ENCODE measurements around the gene CYP3A7.
"Not testable (repeated sequence)": the region's sequence is repeated elsewhere in the genome, so short reads cannot be mapped to it uniquely, and the experiment has no call there.

Gene CYP3A7

DNA sequence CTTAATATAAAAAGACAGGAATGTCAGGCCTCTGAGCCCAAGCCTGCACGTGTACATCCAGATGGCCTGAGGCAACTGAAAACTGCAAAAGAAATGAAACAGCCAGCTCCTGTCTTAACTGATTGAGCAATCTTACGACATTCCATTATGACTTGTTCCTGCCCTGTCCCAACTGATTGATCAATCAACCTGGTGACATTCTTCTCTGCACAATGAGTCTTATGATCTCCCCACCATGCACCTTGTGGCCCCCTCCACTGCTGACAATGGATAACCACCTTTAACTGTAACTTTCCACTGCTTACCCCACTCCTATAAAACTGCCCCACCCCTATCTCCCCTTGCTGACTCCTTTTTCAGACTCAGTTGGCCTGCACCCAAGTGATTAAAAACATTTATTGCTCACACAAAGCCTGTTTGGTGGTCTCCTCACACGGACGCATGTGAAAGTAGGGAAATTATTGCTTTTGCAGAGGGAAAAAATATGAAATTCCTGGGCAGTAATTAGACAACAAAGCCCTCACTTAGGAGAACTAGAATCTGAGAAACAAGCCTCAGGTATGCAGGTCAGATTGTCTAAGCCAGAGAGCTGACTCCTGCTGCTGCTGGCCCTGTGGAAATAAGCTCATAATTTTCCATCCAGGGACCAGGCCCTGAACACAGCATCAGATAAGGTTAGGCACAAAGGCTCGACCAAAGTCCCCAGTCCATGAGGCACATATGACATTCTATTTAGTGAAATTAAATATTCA lies 5.3 kb downstream of the CYP3A7 start:
- H3K4me1 ChIP-seq: no peaks in the 10 kb centered on the region
- H3K9me3 ChIP-seq (ENCODE audit: control insufficient read depth, low read length): no peaks in the 10 kb centered on the region
- H3K4me2 ChIP-seq (ENCODE audit: low read length): no peak overlapping the region
- no peak overlapping the region for H3K4me3 ChIP-seq (ENCODE audit: low read depth, low read length)
- H3K27me3 ChIP-seq (ENCODE audit: control insufficient read depth, insufficient read depth, low read length): no peaks in the 10 kb centered on the region
- H2AFZ ChIP-seq: no peak overlapping the region
- no peak overlapping the region for H3K9ac ChIP-seq
- no peaks in the 10 kb centered on the region for H3K79me2 ChIP-seq
- no peak overlapping the region for H3K27ac ChIP-seq
- TF ChIP-seq, protein P1, sequence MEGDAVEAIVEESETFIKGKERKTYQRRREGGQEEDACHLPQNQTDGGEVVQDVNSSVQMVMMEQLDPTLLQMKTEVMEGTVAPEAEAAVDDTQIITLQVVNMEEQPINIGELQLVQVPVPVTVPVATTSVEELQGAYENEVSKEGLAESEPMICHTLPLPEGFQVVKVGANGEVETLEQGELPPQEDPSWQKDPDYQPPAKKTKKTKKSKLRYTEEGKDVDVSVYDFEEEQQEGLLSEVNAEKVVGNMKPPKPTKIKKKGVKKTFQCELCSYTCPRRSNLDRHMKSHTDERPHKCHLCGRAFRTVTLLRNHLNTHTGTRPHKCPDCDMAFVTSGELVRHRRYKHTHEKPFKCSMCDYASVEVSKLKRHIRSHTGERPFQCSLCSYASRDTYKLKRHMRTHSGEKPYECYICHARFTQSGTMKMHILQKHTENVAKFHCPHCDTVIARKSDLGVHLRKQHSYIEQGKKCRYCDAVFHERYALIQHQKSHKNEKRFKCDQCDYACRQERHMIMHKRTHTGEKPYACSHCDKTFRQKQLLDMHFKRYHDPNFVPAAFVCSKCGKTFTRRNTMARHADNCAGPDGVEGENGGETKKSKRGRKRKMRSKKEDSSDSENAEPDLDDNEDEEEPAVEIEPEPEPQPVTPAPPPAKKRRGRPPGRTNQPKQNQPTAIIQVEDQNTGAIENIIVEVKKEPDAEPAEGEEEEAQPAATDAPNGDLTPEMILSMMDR (IDR thresholded peaks at IDR 0.05): no peak
- no peaks in the 10 kb centered on the region for H3K36me3 ChIP-seq (ENCODE audit: control insufficient read depth, insufficient read depth, low read length)

DNA sequence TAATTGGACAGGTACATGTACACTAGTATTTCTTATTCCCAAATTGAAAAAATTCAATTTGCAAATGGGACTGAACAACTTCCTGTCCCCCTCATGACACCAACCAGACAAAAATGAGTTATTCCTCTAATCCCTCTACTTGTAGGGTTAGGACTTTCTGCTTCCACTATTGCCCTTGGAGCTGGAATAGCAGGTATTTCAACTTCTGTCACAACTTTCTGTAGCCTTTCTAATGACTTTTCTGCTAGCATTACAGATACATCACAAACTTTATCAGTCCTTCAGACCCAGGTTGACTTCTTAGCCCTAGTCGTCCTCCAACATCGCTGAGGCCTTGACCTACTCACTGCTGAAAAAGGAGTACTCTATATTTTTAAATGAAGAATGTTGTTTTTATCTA lies 6.4 kb downstream of the CYP3A7 start:
- Histone ChIP-seq H3K4me3 (ENCODE audit: low read depth, low read length) (no peak overlapping the region), H3K9me3 (ENCODE audit: control insufficient read depth, low read length) (no peaks in the 10 kb centered on the region), H3K4me1 (no peaks in the 10 kb centered on the region), H3K27me3 (ENCODE audit: control insufficient read depth, insufficient read depth, low read length) (no peaks in the 10 kb centered on the region), H3K4me2 (ENCODE audit: low read length) (no peak overlapping the region), H3K27ac (no peak overlapping the region), H3K36me3 (ENCODE audit: control insufficient read depth, insufficient read depth, low read length) (no peaks in the 10 kb centered on the region), H3K9ac (no peak overlapping the region), H2AFZ (no peak overlapping the region), H3K79me2 (no peaks in the 10 kb centered on the region)
- TF ChIP-seq, protein P1 (IDR thresholded peaks at IDR 0.05): no peak

DNA sequence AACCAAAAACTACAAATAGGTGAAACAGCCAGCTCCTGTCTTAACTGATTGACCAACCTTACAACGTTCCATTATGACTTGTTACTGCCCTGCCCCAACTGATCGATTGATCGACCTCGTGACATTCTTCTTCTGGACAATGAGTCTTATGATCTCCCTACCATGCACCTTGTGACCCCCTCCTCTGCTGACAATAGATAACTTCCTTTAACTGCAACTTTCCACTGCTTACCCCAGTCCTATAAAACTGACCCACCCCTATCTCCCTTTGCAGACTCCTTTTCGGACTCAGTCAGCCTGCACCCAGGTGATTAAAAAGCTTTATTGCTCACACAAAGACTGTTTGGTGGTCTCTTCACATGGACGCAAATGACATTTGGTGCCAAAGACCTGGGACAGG lies 11.8 kb downstream of the CYP3A7 start:
- H3K36me3 ChIP-seq (ENCODE audit: control insufficient read depth, insufficient read depth, low read length); H3K9me3 ChIP-seq (ENCODE audit: control insufficient read depth, low read length); H3K4me3 ChIP-seq (ENCODE audit: low read depth, low read length); H3K27ac ChIP-seq; H3K4me1 ChIP-seq; H3K4me2 ChIP-seq (ENCODE audit: low read length); H3K9ac ChIP-seq; H3K79me2 ChIP-seq; H2AFZ ChIP-seq; H3K27me3 ChIP-seq (ENCODE audit: control insufficient read depth, insufficient read depth, low read length): not testable (repeated sequence)

DNA sequence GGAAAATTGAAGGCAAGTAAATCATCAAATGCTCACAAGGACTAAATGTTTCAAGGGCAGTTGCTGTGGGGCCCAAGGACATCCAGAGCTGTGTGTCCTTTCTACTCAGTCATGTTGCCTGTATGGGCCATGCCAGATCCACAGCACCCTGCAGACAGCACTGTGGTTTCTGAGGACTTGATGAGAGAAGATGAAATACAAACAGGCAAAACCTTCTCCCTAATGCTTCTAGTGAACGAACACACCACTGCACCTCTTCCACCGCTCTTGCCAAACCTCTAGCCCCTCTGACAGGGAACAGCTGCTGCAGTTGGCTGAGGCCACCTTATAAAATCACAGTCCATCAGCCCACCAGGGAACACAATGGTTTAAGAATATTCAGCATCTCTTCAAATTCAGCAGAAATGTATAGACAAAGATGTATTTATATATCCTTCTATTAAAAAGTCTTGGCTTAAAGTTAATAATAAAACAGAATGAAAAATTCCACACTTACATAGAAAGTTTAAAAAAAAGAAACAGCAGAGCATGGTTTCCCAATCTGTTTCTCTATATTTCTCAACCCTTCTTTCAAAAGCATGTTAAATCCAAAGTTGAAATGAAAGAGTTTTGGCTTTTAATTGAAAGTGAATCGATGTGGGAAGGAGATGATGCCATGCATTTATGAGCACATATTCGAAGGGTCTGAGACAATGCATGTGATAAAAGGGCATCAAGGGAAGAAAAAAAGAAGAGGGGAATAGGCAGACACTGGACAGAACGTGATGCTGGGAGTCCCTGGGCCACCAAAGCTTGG lies 14.0 kb downstream of the CYP3A7 start:
- H2AFZ ChIP-seq: no peak overlapping the region
- no peak overlapping the region for H3K4me3 ChIP-seq (ENCODE audit: low read depth, low read length)
- no peaks in the 10 kb centered on the region for H3K36me3 ChIP-seq (ENCODE audit: control insufficient read depth, insufficient read depth, low read length)
- H3K9ac ChIP-seq: no peak overlapping the region
- TF ChIP-seq, protein P1 (IDR thresholded peaks at IDR 0.05): no peak
- no peak overlapping the region for H3K27ac ChIP-seq
- H3K4me1 ChIP-seq: no peaks in the 10 kb centered on the region
- no peaks in the 10 kb centered on the region for H3K79me2 ChIP-seq
- H3K9me3 ChIP-seq (ENCODE audit: control insufficient read depth, low read length): no peaks in the 10 kb centered on the region
- H3K27me3 ChIP-seq (ENCODE audit: control insufficient read depth, insufficient read depth, low read length): no peaks in the 10 kb centered on the region
- H3K4me2 ChIP-seq (ENCODE audit: low read length): no peak overlapping the region

DNA sequence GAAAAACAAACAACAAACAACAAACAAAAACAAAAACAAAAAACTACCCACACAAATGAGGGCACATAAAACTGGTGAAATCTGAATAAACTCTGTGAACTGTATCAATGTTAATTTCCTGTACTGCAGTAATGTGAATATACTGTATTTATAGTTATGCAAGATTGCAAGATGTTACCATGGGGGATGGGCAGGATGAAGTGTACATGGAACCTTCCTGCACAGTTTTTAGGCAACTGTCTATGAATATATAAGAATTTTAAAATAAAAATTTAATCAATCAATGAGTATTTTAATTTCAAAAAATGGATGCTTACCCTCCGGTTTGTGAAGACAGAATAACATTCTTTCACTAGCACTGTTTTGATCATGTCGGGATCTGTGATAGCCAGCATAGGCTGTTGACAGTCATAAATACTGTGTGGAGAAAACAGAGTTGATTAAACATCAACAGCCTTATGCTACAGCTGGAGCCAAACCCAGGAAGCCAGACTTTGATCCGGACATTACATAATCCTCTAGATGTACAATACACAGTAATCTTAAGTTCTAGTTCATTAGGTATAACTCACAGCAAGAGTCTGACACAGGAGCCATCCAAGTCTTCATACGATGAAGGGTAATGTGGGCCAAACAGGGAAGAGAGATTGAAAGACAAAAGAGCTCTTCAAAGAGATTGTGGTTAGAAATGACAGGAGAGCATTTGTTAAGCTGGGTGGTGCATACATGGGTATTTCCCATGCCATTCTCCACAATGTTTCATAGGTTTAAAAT lies 14.8 kb downstream of the CYP3A7 start:
- no peaks in the 10 kb centered on the region for H3K79me2 ChIP-seq
- H3K36me3 ChIP-seq (ENCODE audit: control insufficient read depth, insufficient read depth, low read length): no peaks in the 10 kb centered on the region
- no peak overlapping the region for H3K27ac ChIP-seq
- TF ChIP-seq, protein P1 (IDR thresholded peaks at IDR 0.05): no peak
- no peaks in the 10 kb centered on the region for H3K9me3 ChIP-seq (ENCODE audit: control insufficient read depth, low read length)
- H3K4me2 ChIP-seq (ENCODE audit: low read length): no peak overlapping the region
- H3K27me3 ChIP-seq (ENCODE audit: control insufficient read depth, insufficient read depth, low read length): no peaks in the 10 kb centered on the region
- no peak overlapping the region for H3K9ac ChIP-seq
- no peak overlapping the region for H3K4me3 ChIP-seq (ENCODE audit: low read depth, low read length)
- H3K4me1 ChIP-seq: no peaks in the 10 kb centered on the region
- no peak overlapping the region for H2AFZ ChIP-seq
